SK-N-MC (cell line): Measurements from ENCODE around the gene CAMTA1.

Experiments
- DNase-seq: peaks from one replicate; pipeline ENCODE4 v3.0.0-alpha.2; 2011; ENCODE audit warnings: low read depth, low spot score
- H3K27ac ChIP-seq: fragments of 200-600 bp; sonication (generic); 2 replicates; pipeline ENCODE4 v1.5.1; 2016; ENCODE audit warnings: mixed run types
- H3K36me3 ChIP-seq: fragments of 200-600 bp; sonication (generic); 2 replicates; pipeline ENCODE4 v1.6.1; 2017; ENCODE audit warnings: antibody characterized with exemption, low read length, mixed read lengths; ENCODE audit not compliant: insufficient read depth
- H3K4me3 ChIP-seq: fragments of 200-600 bp; sonication (generic); 2 replicates; pipeline ENCODE4 v1.5.1; 2016
- H3K9ac ChIP-seq: fragments of 200-600 bp; sonication (generic); 2 replicates; pipeline ENCODE4 v1.8.0; 2017; ENCODE audit warnings: mixed run types, mixed read lengths; ENCODE audit not compliant: insufficient read length
- H3K9me3 ChIP-seq: fragments of 200-600 bp; sonication (generic); 2 replicates; pipeline ENCODE4 v1.6.1; 2017; ENCODE audit warnings: low read depth, mild to moderate bottlenecking, antibody characterized with exemption, low read length, moderate library complexity, mixed read lengths
- EZH2 ChIP-seq: fragments of 200-600 bp; sonication (generic); IDR thresholded peaks from one replicate; pipeline ENCODE4 v1.6.1; 2017; ENCODE audit warnings: antibody characterized with exemption
- FOXP2 ChIP-seq: optimal IDR thresholded peaks from 2 replicates; pipeline ENCODE3; 2011; ENCODE audit warnings: mild to moderate bottlenecking, moderate library complexity; ENCODE audit not compliant: insufficient read depth; ENCODE audit errors: extremely low read length, control extremely low read depth
- POLR2AphosphoS5 ChIP-seq: IDR thresholded peaks from 2 replicates; pipeline ENCODE4 v1.6.1; 2012; ENCODE audit warnings: mild to moderate bottlenecking, low read depth, low read length, borderline replicate concordance

CAMTA1 gene

DNA sequence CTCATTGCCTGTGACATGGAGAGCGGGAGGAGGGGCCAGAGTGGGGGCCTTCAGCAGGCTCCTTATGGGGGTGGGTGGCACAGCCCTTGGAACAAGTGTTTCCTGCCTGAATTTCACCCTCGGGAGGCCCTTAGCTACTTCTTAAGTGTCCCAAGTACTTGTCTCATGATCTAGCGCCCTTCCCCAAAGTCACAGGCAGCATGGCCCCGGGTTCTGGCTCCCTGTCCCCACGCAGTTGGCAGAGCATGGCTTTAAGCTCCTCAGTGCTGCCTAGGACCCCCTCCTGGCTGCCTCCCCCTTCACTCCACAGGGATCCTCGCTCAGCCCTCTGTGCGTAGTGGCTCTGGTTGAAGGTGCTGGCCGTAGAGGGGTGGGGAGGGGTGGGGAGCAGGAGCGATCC, 197.2 kb downstream of the CAMTA1 start:
- TF ChIP-seq POLR2AphosphoS5 (no peak), EZH2 (no peak), FOXP2 (no peak)
- DNase-seq, result no peak
- Histone ChIP-seq H3K4me3 (no peak overlapping the region), H3K9ac (no peak overlapping the region), H3K9me3 (no peaks in the 10 kb centered on the region), H3K36me3 (no peaks in the 10 kb centered on the region), H3K27ac (no peak overlapping the region)

DNA sequence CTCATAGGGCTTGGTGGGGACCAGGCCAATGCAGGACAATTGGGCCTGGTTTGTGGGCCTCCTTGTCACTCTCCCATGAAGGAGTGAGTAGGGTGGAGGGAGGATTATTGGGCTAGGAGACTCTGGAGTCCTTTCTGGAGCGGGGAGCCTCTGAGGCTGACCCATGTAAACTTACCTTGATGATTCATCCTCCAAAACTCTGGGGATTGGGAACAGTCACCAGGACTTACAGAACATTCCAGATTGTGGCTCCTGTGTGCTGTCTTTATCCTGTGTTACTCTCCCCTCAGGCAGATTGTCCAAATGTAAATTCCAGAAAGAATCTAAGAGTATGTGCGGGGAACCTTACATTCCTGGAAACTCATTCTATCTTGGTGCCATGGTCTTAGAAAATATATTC, 197.6 kb downstream of the CAMTA1 start:
- Histone ChIP-seq H3K36me3 (no peaks in the 10 kb centered on the region), H3K9me3 (no peaks in the 10 kb centered on the region), H3K4me3 (no peak overlapping the region), H3K27ac (no peak overlapping the region), H3K9ac (no peak overlapping the region)
- DNase-seq, result no peak
- no peak for TF ChIP-seq POLR2AphosphoS5
- TF ChIP-seq FOXP2, result no peak
- TF ChIP-seq EZH2, result no peak

DNA sequence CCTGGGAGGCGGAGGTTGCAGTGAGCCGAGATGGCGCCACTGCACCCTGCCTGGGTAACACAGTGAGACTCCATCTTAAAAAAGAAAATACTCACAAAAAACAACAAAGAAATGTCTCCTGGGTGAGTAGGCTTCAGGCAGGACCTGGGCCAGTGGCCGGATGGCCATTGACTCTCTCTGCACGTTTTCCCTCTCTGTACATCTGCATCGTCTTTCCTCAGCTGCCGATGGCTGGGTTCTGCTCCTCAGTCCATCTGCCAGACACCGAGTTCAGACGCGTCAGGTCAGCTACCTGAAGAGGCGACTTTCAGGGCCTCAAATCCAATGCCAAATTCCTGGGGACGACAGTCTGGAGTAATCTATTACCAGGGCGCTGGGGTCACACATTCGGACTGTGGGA, 199.3 kb downstream of the CAMTA1 start:
- no peaks in the 10 kb centered on the region for H3K9me3 ChIP-seq
- no peak overlapping the region for H3K4me3 ChIP-seq
- TF ChIP-seq POLR2AphosphoS5 (no peak), EZH2 (no peak), FOXP2 (no peak)
- no peak overlapping the region for H3K9ac ChIP-seq
- H3K27ac ChIP-seq, result no peak overlapping the region
- no peaks in the 10 kb centered on the region for H3K36me3 ChIP-seq
- DNase-seq, result no peak

GRCh38 chr1:6984986-6985385, 199.7 kb downstream of the CAMTA1 start:
- Histone ChIP-seq H3K4me3 (no peak overlapping the region), H3K36me3 (no peaks in the 10 kb centered on the region), H3K9ac (no peak overlapping the region), H3K27ac (no peak overlapping the region), H3K9me3 (no peaks in the 10 kb centered on the region)
- no peak for DNase-seq
- TF ChIP-seq POLR2AphosphoS5 (no peak), FOXP2 (no peak), EZH2 (no peak)

GRCh38 chr1:6985549-6986276, 200.5 kb downstream of the CAMTA1 start:
- TF ChIP-seq POLR2AphosphoS5 (no peak), EZH2 (no peak), FOXP2 (no peak)
- Histone ChIP-seq H3K9ac (no peak overlapping the region), H3K9me3 (no peaks in the 10 kb centered on the region), H3K27ac (no peak overlapping the region), H3K4me3 (no peak overlapping the region), H3K36me3 (no peaks in the 10 kb centered on the region)
- DNase-seq, result no peak

DNA sequence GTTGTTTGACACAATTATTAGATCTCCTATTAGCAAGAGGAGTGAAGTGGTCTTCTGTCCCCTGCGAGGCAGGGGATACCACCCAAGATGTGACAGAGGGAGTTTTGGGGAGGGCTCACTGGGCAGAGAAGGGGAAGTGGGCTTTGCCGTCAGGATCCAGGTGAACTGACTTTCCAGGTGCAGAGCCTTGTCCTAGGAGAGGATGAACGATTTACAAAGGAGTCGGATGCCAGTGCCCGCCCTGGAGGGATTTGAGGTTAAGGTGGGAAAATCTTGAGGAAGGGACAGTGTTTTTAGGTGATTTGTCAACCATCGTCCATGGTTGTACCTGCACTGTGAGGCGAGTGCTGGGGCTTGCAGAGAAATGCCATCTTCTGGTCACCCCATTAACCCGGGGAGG, 201.0 kb downstream of the CAMTA1 start:
- H3K9ac ChIP-seq, result no peak overlapping the region
- no peak overlapping the region for H3K4me3 ChIP-seq
- TF ChIP-seq EZH2 (no peak), FOXP2 (no peak), POLR2AphosphoS5 (no peak)
- H3K27ac ChIP-seq, result no peak overlapping the region
- H3K9me3 ChIP-seq, result no peaks in the 10 kb centered on the region
- no peak for DNase-seq
- no peaks in the 10 kb centered on the region for H3K36me3 ChIP-seq

DNA sequence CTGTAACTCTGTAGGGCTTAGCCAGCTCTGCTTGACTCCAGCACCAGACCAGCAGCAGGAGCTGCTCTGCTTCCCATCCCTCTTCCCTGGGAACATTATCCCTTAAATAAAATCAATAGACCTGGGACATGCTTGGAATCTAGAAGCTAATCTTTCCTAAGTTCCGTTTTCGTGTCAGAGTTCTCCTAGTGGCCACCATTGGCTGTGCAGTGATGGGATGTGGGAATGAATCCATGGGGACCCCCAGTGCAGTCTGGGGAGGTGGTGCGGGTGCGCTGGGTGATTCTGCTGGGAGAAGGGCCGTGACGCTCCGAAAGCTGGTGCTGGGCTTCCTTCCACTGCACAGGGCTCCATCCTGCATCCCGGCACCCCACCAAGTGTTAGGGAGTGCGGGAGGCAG, 202.7 kb downstream of the CAMTA1 start:
- H3K9me3 ChIP-seq, result no peaks in the 10 kb centered on the region
- no peak overlapping the region for H3K27ac ChIP-seq
- no peak overlapping the region for H3K9ac ChIP-seq
- no peak overlapping the region for H3K4me3 ChIP-seq
- TF ChIP-seq EZH2 (no peak), POLR2AphosphoS5 (no peak), FOXP2 (no peak)
- no peak for DNase-seq
- H3K36me3 ChIP-seq, result no peaks in the 10 kb centered on the region

DNA sequence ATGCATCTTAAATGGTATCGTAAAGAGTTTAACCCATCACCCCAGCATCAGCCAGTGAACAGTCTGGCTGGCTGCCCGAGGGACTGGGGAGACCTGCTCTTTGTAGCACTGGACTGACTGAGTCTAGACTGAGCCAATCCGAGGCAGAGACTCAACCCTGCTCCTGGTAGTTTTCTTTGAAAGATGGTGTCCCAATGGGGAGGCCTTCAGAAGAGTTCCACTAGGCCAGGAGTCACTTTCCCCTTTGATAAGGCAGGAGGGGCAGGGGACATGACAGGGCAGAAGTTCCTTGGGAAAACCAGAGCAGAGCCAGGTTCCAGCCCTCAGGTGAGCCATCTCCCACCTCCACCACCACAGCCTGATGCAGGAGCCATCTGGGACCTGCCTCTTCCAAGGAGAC, 203.5 kb downstream of the CAMTA1 start:
- H3K4me3 ChIP-seq, result no peak overlapping the region
- no peak for DNase-seq
- no peaks in the 10 kb centered on the region for H3K36me3 ChIP-seq
- H3K9ac ChIP-seq, result no peak overlapping the region
- H3K27ac ChIP-seq, result no peak overlapping the region
- H3K9me3 ChIP-seq, result no peaks in the 10 kb centered on the region
- TF ChIP-seq EZH2, result no peak
- TF ChIP-seq POLR2AphosphoS5, result no peak
- TF ChIP-seq FOXP2, result no peak
